Testis (tissue), 2 donors: ENCODE measurements around the gene SNX3.

ENCODE experiments used
- POLR2A ChIP-seq: fragments of 450-650 bp; IDR thresholded peaks from one replicate; pipeline ENCODE4 v1.6.1; 2017; ENCODE audit warnings: antibody characterized with exemption, mild to moderate bottlenecking, moderate library complexity
- TF ChIP-seq, protein P1 (sequence below), 3 experiments: fragments of 450-650 bp in 2 of 3; fragments of 200-600 bp in 1 of 3; sonication (generic) in 1 of 3; IDR thresholded peaks; one replicate each; pipeline ENCODE4 v1.5.1; 2016 to 2019; ENCODE audit warnings: antibody characterized with exemption in 3 of 3, mild to moderate bottlenecking in 2 of 3, moderate library complexity in 1 of 3

GRCh38 chr6:108163267-108163643 lies 97.6 kb downstream of the SNX3 start:
- TF ChIP-seq, protein P1, sequence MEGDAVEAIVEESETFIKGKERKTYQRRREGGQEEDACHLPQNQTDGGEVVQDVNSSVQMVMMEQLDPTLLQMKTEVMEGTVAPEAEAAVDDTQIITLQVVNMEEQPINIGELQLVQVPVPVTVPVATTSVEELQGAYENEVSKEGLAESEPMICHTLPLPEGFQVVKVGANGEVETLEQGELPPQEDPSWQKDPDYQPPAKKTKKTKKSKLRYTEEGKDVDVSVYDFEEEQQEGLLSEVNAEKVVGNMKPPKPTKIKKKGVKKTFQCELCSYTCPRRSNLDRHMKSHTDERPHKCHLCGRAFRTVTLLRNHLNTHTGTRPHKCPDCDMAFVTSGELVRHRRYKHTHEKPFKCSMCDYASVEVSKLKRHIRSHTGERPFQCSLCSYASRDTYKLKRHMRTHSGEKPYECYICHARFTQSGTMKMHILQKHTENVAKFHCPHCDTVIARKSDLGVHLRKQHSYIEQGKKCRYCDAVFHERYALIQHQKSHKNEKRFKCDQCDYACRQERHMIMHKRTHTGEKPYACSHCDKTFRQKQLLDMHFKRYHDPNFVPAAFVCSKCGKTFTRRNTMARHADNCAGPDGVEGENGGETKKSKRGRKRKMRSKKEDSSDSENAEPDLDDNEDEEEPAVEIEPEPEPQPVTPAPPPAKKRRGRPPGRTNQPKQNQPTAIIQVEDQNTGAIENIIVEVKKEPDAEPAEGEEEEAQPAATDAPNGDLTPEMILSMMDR (IDR thresholded peaks at IDR 0.05) = no peak
- TF ChIP-seq POLR2A = no peak
